GM21619 (cell line): ENCODE results near the gene LRRC3.
"Not testable (repeated sequence)": the region's sequence is repeated elsewhere in the genome, so short reads cannot be mapped to it uniquely, and the experiment has no call there.

ENCODE experiments used
- ATAC-seq: cut with Tn5 transposase; IDR thresholded peaks from one replicate; pipeline ENCODE4 v1.9.1; 2021; ENCODE audit not compliant: unreplicated experiment

The LRRC3 gene

GRCh38 chr21:44477131-44477530 lies 21.8 kb downstream of the LRRC3 start:
- ATAC-seq: no peak

GRCh38 chr21:44477712-44478111 lies 22.4 kb downstream of the LRRC3 start:
- ATAC-seq: no peak

GRCh38 chr21:44478124-44478800 lies 23.0 kb downstream of the LRRC3 start:
- ATAC-seq: no peak

GRCh38 chr21:44478801-44479167 lies 23.5 kb downstream of the LRRC3 start:
- no peak for ATAC-seq

- ATAC-seq: not testable (repeated sequence)
Observed at GRCh38 chr21:44479556-44480199, 24.4 kb downstream of the LRRC3 start.

- no peak for ATAC-seq
Observed at GRCh38 chr21:44480200-44481053, 25.1 kb downstream of the LRRC3 start.

GRCh38 chr21:44482581-44483287 lies 27.4 kb downstream of the LRRC3 start:
- no peak for ATAC-seq

- ATAC-seq: no peak
Observed at GRCh38 chr21:44483288-44484237, 28.3 kb downstream of the LRRC3 start.

- ATAC-seq: no peak
Observed at GRCh38 chr21:44484498-44485253, 29.4 kb downstream of the LRRC3 start.

- no peak for ATAC-seq
Observed at GRCh38 chr21:44485254-44485793, 30.0 kb downstream of the LRRC3 start.

GRCh38 chr21:44485796-44486195 lies 30.5 kb downstream of the LRRC3 start:
- ATAC-seq: no peak

- ATAC-seq: no peak
Observed at GRCh38 chr21:44486302-44486701, 31.0 kb downstream of the LRRC3 start.

- ATAC-seq: no peak
Observed at GRCh38 chr21:44487831-44488230, 32.5 kb downstream of the LRRC3 start.

- no peak for ATAC-seq
Observed at GRCh38 chr21:44489962-44490361, 34.7 kb downstream of the LRRC3 start.

GRCh38 chr21:44490405-44490804 lies 35.1 kb downstream of the LRRC3 start:
- ATAC-seq: no peak

GRCh38 chr21:44490816-44491215 lies 35.5 kb downstream of the LRRC3 start:
- ATAC-seq: no peak

GRCh38 chr21:44492567-44493385 lies 37.5 kb downstream of the LRRC3 start:
- ATAC-seq: no peak

- ATAC-seq: no peak
Observed at GRCh38 chr21:44494418-44494817, 39.1 kb downstream of the LRRC3 start.
